ENCODE measurements around the gene TSPAN19.

- no peak for TF ChIP-seq CTCF (IDR thresholded peaks at IDR 0.05; ENCODE audit: insufficient read depth, low read length, poor library complexity, severe bottlenecking)
- no peak for TF ChIP-seq EZH2phosphoT487 (conservative IDR thresholded peaks at IDR 0.05; ENCODE audit: low read length)
Measured at GRCh38 chr12:85017133-85017532, 18.9 kb downstream of the TSPAN19 start.

Data from SU-DHL-6 (cell line).